RWPE2 (cell line): ENCODE results near the gene ZNF771.

Experiments used
- ATAC-seq: fragments of 200-7000 bp; cut with Tn5 transposase; 3 replicates; pipeline ENCODE4 v1.9.1; 2021; ENCODE audit warnings: low read depth
- DNase-seq: peaks from one replicate; pipeline ENCODE4 v3.0.0-alpha.2; 2020; ENCODE audit warnings: low spot score
- H3K27ac ChIP-seq: fragments of 450-650 bp; 2 replicates; pipeline ENCODE4 v1.5.1; 2017; ENCODE audit warnings: mild to moderate bottlenecking; ENCODE audit not compliant: poor library complexity, severe bottlenecking
- H3K27me3 ChIP-seq: fragments of 250-450 bp; sonication (Bioruptor Pico); 2 replicates; pipeline ENCODE4 v1.5.1; 2021; ENCODE audit warnings: mild to moderate bottlenecking, moderate library complexity; ENCODE audit not compliant: insufficient read depth, poor library complexity, severe bottlenecking
- H3K36me3 ChIP-seq: fragments of 250-450 bp; sonication (Bioruptor Pico); 2 replicates; pipeline ENCODE4 v1.5.1; 2020; ENCODE audit warnings: low read depth, mild to moderate bottlenecking, moderate library complexity
- H3K4me1 ChIP-seq: fragments of 250-450 bp; sonication (Bioruptor Pico); 2 replicates; pipeline ENCODE4 v1.5.1; 2021; ENCODE audit warnings: mild to moderate bottlenecking, moderate library complexity; ENCODE audit not compliant: insufficient read depth, poor library complexity, severe bottlenecking
- H3K4me3 ChIP-seq: fragments of 250-450 bp; sonication (Bioruptor Pico); 2 replicates; pipeline ENCODE4 v1.5.1; 2021; ENCODE audit warnings: mild to moderate bottlenecking, moderate library complexity; ENCODE audit not compliant: severe bottlenecking
- H3K9me3 ChIP-seq: fragments of 250-450 bp; sonication (Bioruptor Pico); 2 replicates; pipeline ENCODE4 v1.5.1; 2021; ENCODE audit warnings: mild to moderate bottlenecking, moderate library complexity; ENCODE audit not compliant: severe bottlenecking
- TF ChIP-seq, protein P1 (sequence below): fragments of 450-650 bp; IDR thresholded peaks from one replicate; pipeline ENCODE4 v1.5.1; 2017; ENCODE audit warnings: mild to moderate bottlenecking, moderate library complexity; ENCODE audit not compliant: poor library complexity, severe bottlenecking

ZNF771 gene

GRCh38 chr16:30359871-30360170 is 47.6 kb upstream of the ZNF771 start:
- no peak overlapping the region for H3K4me3 ChIP-seq
- peaks cover 39% of the 10 kb centered on the region for H3K36me3 ChIP-seq

GRCh38 chr16:30361180-30361579 is 46.2 kb upstream of the ZNF771 start:
- DNase-seq = no peak
- H3K9me3 ChIP-seq = no peaks in the 10 kb centered on the region
- H3K4me3 ChIP-seq = no peak overlapping the region
- peaks cover 51% of the 10 kb centered on the region for H3K36me3 ChIP-seq
- H3K4me1 ChIP-seq = no peaks in the 10 kb centered on the region
- ATAC-seq = no peak
- no peak overlapping the region for H3K27ac ChIP-seq
- H3K27me3 ChIP-seq = no peaks in the 10 kb centered on the region
- TF ChIP-seq, protein P1, sequence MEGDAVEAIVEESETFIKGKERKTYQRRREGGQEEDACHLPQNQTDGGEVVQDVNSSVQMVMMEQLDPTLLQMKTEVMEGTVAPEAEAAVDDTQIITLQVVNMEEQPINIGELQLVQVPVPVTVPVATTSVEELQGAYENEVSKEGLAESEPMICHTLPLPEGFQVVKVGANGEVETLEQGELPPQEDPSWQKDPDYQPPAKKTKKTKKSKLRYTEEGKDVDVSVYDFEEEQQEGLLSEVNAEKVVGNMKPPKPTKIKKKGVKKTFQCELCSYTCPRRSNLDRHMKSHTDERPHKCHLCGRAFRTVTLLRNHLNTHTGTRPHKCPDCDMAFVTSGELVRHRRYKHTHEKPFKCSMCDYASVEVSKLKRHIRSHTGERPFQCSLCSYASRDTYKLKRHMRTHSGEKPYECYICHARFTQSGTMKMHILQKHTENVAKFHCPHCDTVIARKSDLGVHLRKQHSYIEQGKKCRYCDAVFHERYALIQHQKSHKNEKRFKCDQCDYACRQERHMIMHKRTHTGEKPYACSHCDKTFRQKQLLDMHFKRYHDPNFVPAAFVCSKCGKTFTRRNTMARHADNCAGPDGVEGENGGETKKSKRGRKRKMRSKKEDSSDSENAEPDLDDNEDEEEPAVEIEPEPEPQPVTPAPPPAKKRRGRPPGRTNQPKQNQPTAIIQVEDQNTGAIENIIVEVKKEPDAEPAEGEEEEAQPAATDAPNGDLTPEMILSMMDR = no peak

More at GRCh38 chr16:30359871-30360170, 47.6 kb upstream of the ZNF771 start:
- ATAC-seq (no peak), DNase-seq (no peak)
- H3K4me1 ChIP-seq = no peaks in the 10 kb centered on the region
- TF ChIP-seq, protein P1 = no peak
- H3K27me3 ChIP-seq = no peaks in the 10 kb centered on the region
- no peak overlapping the region for H3K27ac ChIP-seq
- no peaks in the 10 kb centered on the region for H3K9me3 ChIP-seq

GRCh38 chr16:30365200-30365599 is 42.2 kb upstream of the ZNF771 start:
- Histone ChIP-seq H3K36me3 (peaks cover 60% of the 10 kb centered on the region), H3K4me1 (no peaks in the 10 kb centered on the region), H3K4me3 (no peak overlapping the region), H3K9me3 (no peaks in the 10 kb centered on the region), H3K27me3 (no peaks in the 10 kb centered on the region), H3K27ac (no peak overlapping the region)
- ATAC-seq (no peak), DNase-seq (no peak)
- TF ChIP-seq, protein P1 = no peak

GRCh38 chr16:30366511-30366910 is 40.9 kb upstream of the ZNF771 start:
- TF ChIP-seq, protein P1 = no peak
- no peak overlapping the region for H3K4me3 ChIP-seq
- no peaks in the 10 kb centered on the region for H3K27me3 ChIP-seq
- ATAC-seq = no peak
- no peaks in the 10 kb centered on the region for H3K9me3 ChIP-seq
- H3K36me3 ChIP-seq = peaks cover 60% of the 10 kb centered on the region
- no peaks in the 10 kb centered on the region for H3K4me1 ChIP-seq
- no peak overlapping the region for H3K27ac ChIP-seq
- no peak for DNase-seq

- H3K27me3 ChIP-seq = no peaks in the 10 kb centered on the region
- peaks cover 54% of the 10 kb centered on the region for H3K36me3 ChIP-seq
- TF ChIP-seq, protein P1 = no peak
- peak overlapping the region; percentile 70 for H3K27ac ChIP-seq
- H3K9me3 ChIP-seq = no peaks in the 10 kb centered on the region
- H3K4me1 ChIP-seq = no peaks in the 10 kb centered on the region
- DNase-seq (no peak), ATAC-seq (no peak)
- peak overlapping the region; percentile 92 for H3K4me3 ChIP-seq
These were observed 39.9 kb upstream of the ZNF771 start for GRCh38 chr16:30367349-30368009.
